ENCODE data around the gene KLHDC7B. TPM values are rescaled to one million over a fixed set of nuclear protein-coding genes. Genes with fewer than 3 reads are reported as not detected.

KLHDC7B gene
- total RNA-seq (2014; rRNA removed) = not detected in 2 replicates
- polyA plus RNA-seq (2012) = not detected

DNA sequence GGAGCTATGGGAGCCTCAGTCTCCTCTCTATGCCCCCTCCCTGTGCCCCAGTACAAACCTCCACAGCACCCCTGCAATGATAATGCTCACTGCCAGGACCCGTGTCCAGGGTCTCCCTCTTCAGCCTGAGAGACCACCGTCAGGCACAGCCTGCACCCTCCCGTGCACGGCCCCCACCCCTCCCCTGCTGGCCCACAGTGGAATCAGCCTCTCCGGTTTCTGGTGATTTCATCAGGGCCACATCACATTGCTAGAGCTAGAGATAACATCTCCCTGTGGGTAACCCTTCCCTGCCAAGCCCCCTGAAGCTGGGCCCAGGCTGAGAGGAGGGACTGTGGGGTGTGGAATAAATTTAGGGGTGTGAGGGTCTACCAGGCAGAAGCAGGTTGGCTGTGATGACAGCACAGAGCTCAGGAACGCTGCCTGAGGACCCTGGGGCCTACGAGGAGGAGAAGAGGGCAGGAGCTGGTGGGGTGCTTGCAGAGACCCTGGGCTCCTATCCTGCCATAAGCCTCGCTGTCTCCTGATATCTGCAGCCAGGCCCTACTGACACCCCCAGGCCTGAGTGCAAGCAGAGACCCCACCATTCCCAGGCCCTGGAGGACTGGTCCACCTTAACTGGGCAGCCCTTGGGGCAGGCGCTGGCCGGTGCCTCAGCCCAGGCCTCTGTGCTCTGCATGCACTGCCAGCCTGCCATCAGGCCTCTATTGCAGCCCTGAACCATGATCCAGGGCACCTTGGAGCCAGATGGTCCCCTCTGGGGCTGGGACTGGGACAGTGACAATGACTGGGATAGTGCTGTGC is at the start of gene KLHDC7B:
KLHDC7B (plus strand) TSS at position 378 of the 804 bp plus-strand sequence; CDS start at position 723, 345 bp downstream.
- no peak for DNase-seq (ENCODE audit: low read depth)

- DNase-seq (ENCODE audit: low read depth) = no peak
These were observed 48.6 kb upstream of the KLHDC7B start for GRCh38 chr22:50497093-50497492.

- DNase-seq (ENCODE audit: low read depth) = peak; percentile 53
These were observed 47.3 kb upstream of the KLHDC7B start for GRCh38 chr22:50498322-50498890.

- no peak for DNase-seq (ENCODE audit: low read depth)
These were observed 45.2 kb upstream of the KLHDC7B start for GRCh38 chr22:50500452-50500851.

- no peak for DNase-seq (ENCODE audit: low read depth)
These were observed 43.6 kb upstream of the KLHDC7B start for GRCh38 chr22:50502096-50502495.

DNA sequence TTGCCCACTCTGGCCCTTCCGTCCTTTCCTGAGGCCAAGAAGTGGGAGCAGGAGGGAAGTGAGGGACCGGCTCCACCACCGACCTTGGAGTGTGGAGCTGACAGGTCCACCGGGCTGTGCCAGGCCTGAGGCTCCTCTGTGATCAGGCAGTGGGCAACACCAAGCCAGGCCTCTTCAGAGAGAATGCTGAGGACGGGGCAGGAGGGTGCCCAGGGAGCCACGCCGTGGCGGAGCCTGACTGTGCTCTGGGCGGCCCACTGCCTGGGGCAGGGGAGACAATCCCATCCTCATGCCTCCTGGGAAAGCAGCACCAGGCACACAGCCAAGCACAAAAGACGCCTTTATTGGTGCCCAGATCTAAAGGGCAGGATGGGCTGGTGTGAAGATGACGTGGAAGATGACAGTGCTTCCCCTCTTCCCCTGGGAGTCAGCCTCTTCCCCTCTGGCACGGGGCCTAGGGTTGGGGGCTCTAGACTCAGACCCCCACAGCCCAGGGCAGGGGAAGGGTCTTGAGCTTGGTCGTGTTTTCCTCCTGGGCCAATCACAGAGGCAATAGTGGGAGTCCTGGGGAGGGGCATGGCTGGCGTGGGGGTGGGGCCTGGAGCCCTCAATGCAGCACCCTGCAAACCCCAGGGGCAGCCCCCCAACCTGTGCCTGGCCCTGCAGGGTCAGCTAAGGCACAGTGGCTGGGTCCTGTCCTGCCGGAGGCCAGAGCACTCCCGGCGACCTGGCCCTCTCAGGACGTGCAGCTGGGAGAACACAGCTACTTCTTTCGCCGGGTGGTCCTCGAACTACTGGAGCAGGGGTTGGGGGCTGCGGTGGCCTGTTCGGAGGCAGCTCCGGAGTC is 42.8 kb upstream of the KLHDC7B start:
- no peak for DNase-seq (ENCODE audit: low read depth)

- no peak for DNase-seq (ENCODE audit: low read depth)
These were observed 42.1 kb upstream of the KLHDC7B start for GRCh38 chr22:50503475-50504145.

GRCh38 chr22:50504369-50505211 is 41.1 kb upstream of the KLHDC7B start:
- no peak for DNase-seq (ENCODE audit: low read depth)

DNA sequence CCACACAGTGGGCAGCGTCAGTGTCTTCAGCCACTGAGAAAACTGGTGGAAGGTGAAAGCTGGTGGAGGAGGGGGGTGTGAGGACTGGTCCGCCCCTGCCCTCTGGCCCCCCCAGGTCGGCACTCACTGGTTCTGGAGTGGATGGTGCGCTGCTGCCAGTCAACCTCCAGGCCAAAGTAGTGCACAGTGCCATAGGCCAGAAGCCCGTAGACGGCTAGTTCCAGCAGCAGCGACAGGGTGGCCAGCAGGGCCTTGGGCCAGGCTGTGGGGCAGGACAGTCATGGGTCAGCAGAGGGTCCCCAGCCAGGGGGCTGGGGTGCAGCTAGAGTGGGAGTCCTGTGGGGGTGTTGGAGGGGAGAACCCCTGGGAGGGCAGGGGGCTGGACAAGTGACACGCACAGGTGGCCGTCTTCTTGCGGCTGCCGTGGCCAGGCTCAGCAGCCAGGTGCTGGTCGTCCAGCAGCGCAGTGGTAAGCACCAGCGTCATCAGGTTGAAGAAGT is 40.4 kb upstream of the KLHDC7B start:
- DNase-seq (ENCODE audit: low read depth) = no peak

- no peak for DNase-seq (ENCODE audit: low read depth)
These were observed 39.7 kb upstream of the KLHDC7B start for GRCh38 chr22:50505776-50506610.

DNA sequence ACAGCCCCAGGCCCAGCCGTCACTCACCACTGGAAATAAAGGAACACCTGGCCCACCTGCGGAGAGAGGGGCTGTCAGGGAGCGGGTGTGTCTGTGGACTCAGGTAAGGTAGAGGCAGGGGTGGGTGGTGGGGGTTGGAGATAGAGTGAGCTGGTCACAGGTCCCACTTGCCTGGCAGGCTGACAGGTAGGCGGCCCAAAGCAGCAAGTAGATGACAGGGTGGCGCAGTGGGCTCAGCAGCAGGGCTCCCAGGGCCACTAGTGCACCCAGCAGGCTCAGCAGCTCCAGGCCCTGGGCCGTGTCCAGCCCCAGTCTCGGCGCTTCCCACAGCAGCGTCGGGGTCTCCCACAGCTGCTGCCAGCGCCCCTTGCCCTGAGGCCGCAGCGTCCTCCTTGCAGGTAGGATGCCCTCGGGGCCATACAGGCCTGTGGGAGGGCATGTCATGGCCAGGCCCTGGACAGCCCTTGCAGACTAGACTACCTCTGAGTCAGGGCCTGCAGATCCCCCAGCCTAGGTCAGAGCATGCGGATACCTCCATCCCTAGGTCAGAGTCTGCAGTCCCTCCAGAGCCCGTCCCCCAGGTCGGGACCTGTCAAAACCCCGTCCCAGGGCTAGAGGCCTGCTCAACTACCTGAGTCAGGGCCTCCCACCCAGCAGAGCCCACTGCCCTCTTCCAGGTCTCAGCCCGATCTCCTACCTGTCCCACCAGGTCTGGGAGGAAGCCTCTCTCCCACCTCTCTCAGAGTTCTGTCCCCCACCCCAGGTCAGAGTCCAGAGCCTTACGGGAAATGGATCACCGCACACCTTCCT is 38.9 kb upstream of the KLHDC7B start:
- DNase-seq (ENCODE audit: low read depth) = no peak

DNA sequence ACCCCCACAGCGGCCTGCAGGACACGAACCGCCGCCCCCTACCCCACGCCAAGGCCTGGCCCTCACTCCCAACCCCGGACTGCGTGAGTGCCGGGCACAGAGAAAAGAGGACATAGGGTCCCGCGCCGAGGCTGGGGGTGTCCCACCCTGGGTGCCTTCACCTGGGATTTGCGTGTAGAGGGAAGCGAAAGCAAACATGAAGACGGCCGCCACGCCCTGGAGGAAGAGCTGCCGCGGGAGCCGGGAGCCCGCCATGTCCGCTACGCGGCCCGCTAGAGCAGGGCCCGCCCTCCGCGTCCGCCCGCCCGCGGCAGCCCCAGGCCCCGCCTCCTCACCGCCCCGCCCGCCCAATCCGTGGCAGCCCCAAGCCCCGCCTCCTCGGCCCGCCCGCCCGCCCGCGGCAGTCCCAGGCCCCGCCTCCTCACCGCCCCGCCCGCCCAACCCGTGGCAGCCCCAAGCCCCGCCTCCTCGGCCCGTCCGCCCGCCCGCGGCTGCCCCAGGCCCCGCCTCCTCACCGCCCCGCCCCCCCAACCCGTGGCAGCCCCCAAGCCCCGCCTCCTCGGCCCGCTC is 38.2 kb upstream of the KLHDC7B start, which contains the start of gene LMF2:
LMF2 (minus strand) TSS at position 282 of the 570 bp plus-strand sequence; CDS start at position 255, 27 bp downstream.
- DNase-seq (ENCODE audit: low read depth) = no peak

GRCh38 chr22:50507991-50508884 is 37.5 kb upstream of the KLHDC7B start, which contains the start of gene NCAPH2:
Gene NCAPH2 (plus strand): TSS chr22:50508224. CDS start chr22:50508338, 114 bp downstream.
- peak; percentile 96 for DNase-seq (ENCODE audit: low read depth)

GRCh38 chr22:50508897-50509296 is 36.8 kb upstream of the KLHDC7B start:
- DNase-seq (ENCODE audit: low read depth) = no peak

DNA sequence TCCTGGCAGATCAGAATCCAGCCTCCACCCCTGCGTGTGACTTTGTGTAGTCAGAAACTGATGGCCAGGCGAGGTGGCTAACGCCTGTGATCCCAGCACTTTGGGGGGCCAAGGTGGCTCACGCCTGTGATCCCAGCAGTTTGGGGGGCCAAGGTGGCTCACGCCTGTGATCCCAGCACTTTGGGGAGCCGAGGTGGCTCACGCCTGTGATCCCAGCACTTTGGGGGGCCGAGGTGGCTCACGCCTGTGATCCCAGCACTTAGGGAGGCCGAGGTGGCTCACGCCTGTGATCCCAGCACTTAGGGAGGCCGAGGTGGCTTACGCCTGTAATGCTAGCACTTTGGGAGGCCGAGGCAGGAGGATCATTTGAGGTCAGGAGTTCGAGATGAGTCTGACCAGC is 32.5 kb upstream of the KLHDC7B start:
- DNase-seq (ENCODE audit: low read depth) = no peak

GRCh38 chr22:50516068-50516467 is 29.6 kb upstream of the KLHDC7B start:
- no peak for DNase-seq (ENCODE audit: low read depth)

GRCh38 chr22:50516891-50517290 is 28.8 kb upstream of the KLHDC7B start:
- no peak for DNase-seq (ENCODE audit: low read depth)

Data from LHCN-M2 (cell line).